ENCODE results near the gene ATAD5.

GRCh38 chr17:30793282-30793977 lies 38.3 kb upstream of the ATAD5 start:
- TF ChIP-seq FOXK2 (IDR thresholded peaks at IDR 0.05) (no peak), HDGF (IDR thresholded peaks at IDR 0.05; ENCODE audit: borderline replicate concordance) (no peak), FOXM1 (IDR thresholded peaks at IDR 0.05; ENCODE audit: borderline replicate concordance) (no peak), FOXA1 (IDR thresholded peaks at IDR 0.05) (no peak), ELF4 (IDR thresholded peaks at IDR 0.05) (no peak), NFRKB (IDR thresholded peaks at IDR 0.05) (no peak), LEF1 (IDR thresholded peaks at IDR 0.05; ENCODE audit: borderline replicate concordance) (no peak), ZNF384 (IDR thresholded peaks at IDR 0.05) (no peak)
